Left lung (tissue), 14 donors: ENCODE measurements around the gene GOLT1A. TPM values are rescaled to one million over a fixed set of nuclear protein-coding genes. Genes with fewer than 3 reads are reported as not detected.

Source experiments
- ATAC-seq: fragments of 200-7000 bp; cut with Tn5 transposase; one replicate; pipeline ENCODE4 v1.9.1; 2020; ENCODE audit warnings: moderate library complexity
- DNase-seq, 4 donors: peaks; one replicate each; pipeline ENCODE4 v3.0.0-alpha.2; 2013 to 2020
- H3K27ac ChIP-seq, 2 donors: fragments of 200-600 bp; sonication (generic) in 1 of 2; one replicate each; pipeline versions ENCODE4 v1.5.0 to v1.8.0; 2020 to 2021
- H3K27me3 ChIP-seq, 2 donors: fragments of 200-600 bp; sonication (generic) in 1 of 2; one replicate each; pipeline versions ENCODE4 v1.5.0 to v1.8.0; 2020 to 2021
- H3K36me3 ChIP-seq, 2 donors: fragments of 200-600 bp; sonication (generic) in 1 of 2; one replicate each; pipeline versions ENCODE4 v1.5.0 to v1.8.0; 2020 to 2021
- H3K4me1 ChIP-seq, 2 donors: fragments of 200-600 bp; one replicate each; pipeline ENCODE4 v1.8.0; 2021
- H3K4me3 ChIP-seq, 2 donors: fragments of 200-600 bp; sonication (generic) in 1 of 2; one replicate each; pipeline versions ENCODE4 v1.5.0 to v1.8.0; 2020 to 2021; ENCODE audit warnings: mild to moderate bottlenecking in 1 of 2
- H3K9me3 ChIP-seq, 2 donors: fragments of 200-600 bp; sonication (generic) in 1 of 2; one replicate each; pipeline versions ENCODE4 v1.5.0 to v1.8.0; 2020 to 2021
- intact Hi-C, 2 donors: fragments of 100-400 bp; cut with DNase I; formaldehyde crosslinking; loops; one replicate each; pipeline versions ENCODE4 v1.11.2 to v1.14.2; 2022
- long read RNA-seq, 12 donors: library from polyadenylated mRNA in 2 of 12; unstranded in 2 of 12; transcript quantifications; one replicate each; pipeline ENCODE4 v2.0.0 and lab custom pipeline, GENCODE V29; 2019 to 2026
- polyA plus RNA-seq, 6 donors: library from polyadenylated mRNA; unstranded; fragments of 120-200 nt; gene quantifications; one replicate each; pipeline ENCODE4 v1.2.1, GENCODE V29; 2013; ENCODE audit not compliant: insufficient read length in 6 of 6
- total RNA-seq, 2 donors: library from RNA; stranded (reverse); fragmentation: NEBNext Ultra II Directional; extraction: Animal tissue kit (Norgen Biotek cat#: 25700); gene quantifications; one replicate each; pipeline ENCODE4 v1.2.1, GENCODE V29; 2021
- TF ChIP-seq, protein P1 (sequence below), 2 donors: fragments of 200-600 bp; sonication (generic) in 1 of 2; IDR thresholded peaks; one replicate each; pipeline versions ENCODE4 v1.5.0 to v1.8.0; 2021; ENCODE audit warnings: antibody characterized with exemption in 2 of 2
- donor health status: DM: no; HTN: yes; CAD: no.
- donor health status: DM: no; HTN: no; CAD: no.

GOLT1A gene, protein sequence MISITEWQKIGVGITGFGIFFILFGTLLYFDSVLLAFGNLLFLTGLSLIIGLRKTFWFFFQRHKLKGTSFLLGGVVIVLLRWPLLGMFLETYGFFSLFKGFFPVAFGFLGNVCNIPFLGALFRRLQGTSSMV
- total RNA-seq (10 to 100 TPM in 1 of 2 donors, 1 to 10 TPM in 1; 9.5 to 22.6 TPM), polyA plus RNA-seq (10 to 100 TPM in 1 of 6 donors, 1 to 10 TPM in 5; 4.4 to 10.2 (median 8.8) TPM)
- long read RNA-seq, donor 1, partial matches to known transcripts: 0 of 3 reads
- long read RNA-seq, donor 1, other reads (novel, unspliced or antisense): 0 of 3 reads
- long read RNA-seq, donor 2: 0 reads
- long read RNA-seq, donor 3, partial matches to known transcripts: 0 of 3 reads
- long read RNA-seq, donor 3, other reads (novel, unspliced or antisense): 0 of 3 reads
- long read RNA-seq, donor 4, transcript GOLT1A-201 (5 exons, 883 nt): major isoform, 24 of 32 reads
- long read RNA-seq, donor 4, partial matches to known transcripts: 4 of 32 reads
- long read RNA-seq, donor 4, other reads (novel, unspliced or antisense): 4 of 32 reads
- long read RNA-seq, donor 5, transcript GOLT1A-201 (5 exons, 883 nt): major isoform, 6 of 6 reads
- long read RNA-seq, donor 5, partial matches to known transcripts: 0 of 6 reads
- long read RNA-seq, donor 5, other reads (novel, unspliced or antisense): 0 of 6 reads
- long read RNA-seq, donor 6, partial matches to known transcripts: 0 of 2 reads
- long read RNA-seq, donor 6, other reads (novel, unspliced or antisense): 0 of 2 reads
- long read RNA-seq, donor 7, partial matches to known transcripts: 0 of 2 reads
- long read RNA-seq, donor 7, other reads (novel, unspliced or antisense): 0 of 2 reads
- long read RNA-seq, donor 8, partial matches to known transcripts: 0 of 3 reads
- long read RNA-seq, donor 8, other reads (novel, unspliced or antisense): 0 of 3 reads
- long read RNA-seq, donor 9: 0 reads
- long read RNA-seq, donor 10, transcript GOLT1A-201 (5 exons, 883 nt): major isoform, 14 of 21 reads
- long read RNA-seq, donor 10, partial matches to known transcripts: 3 of 21 reads
- long read RNA-seq, donor 10, other reads (novel, unspliced or antisense): 4 of 21 reads
- long read RNA-seq, donor 11, partial matches to known transcripts: 0 of 3 reads
- long read RNA-seq, donor 11, other reads (novel, unspliced or antisense): 0 of 3 reads
- long read RNA-seq, donor 12: 0 reads

DNA sequence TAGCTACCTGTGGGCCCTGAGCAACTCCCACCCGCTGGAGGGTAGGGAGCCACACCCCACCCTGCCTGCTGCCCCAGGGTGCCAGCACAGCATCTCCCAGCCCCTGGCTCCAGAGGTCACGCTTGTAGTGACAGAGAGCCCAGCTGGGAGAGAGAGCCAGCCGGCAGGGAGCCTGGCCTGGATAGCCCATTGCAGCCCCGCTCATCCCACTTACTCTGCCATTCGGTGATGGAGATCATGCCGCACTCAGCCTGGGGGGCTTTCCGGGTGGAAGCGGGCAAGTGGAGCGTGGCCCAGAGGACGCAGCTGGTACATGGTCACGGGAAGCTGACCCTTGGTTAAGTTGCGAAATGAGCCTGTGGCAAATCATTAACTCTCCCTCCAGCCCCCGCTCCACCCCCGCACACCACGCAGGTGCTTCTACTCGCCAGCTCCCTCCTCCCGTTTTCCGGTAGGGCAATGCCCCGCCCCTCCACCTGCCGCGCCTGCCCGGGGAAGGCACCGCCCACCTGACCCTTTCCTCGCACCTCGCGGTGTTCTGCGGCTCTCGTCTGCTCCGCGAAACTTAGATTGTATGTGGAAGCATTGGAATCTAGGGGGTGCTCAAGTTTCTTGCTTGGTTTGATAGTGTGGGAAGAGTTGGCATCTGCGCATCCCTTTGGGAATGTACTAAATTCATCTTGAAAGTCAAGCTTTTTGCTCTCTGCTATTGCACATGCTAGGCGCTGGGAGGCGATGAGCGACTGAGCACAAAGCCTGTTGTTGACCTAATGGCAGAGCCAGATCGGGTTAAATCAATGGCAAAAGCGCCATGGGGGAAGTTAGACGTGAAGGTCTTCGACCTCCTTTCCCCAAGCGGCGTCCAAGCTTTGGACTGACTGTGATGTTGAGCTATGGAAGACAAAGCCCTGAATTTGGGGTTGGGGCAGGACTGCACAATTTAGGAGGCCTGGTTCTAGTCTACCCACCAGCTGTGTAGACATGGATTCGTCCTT lies at the start of gene GOLT1A:
TSS of gene GOLT1A (minus strand) at position 321 of the 995 bp plus-strand sequence. CDS start at position 239, 82 bp downstream.
- H3K4me1 ChIP-seq: peaks cover 7% of the 10 kb centered on the region in 2 donors
- no peak within 1 kb of the TSS for H3K27ac ChIP-seq
- DNase-seq: peak; percentile 37 to 90 (median 76)
- peaks cover 0 to 10% of the 10 kb centered on the region in 2 donors for H3K27me3 ChIP-seq
- TF ChIP-seq, protein P1, sequence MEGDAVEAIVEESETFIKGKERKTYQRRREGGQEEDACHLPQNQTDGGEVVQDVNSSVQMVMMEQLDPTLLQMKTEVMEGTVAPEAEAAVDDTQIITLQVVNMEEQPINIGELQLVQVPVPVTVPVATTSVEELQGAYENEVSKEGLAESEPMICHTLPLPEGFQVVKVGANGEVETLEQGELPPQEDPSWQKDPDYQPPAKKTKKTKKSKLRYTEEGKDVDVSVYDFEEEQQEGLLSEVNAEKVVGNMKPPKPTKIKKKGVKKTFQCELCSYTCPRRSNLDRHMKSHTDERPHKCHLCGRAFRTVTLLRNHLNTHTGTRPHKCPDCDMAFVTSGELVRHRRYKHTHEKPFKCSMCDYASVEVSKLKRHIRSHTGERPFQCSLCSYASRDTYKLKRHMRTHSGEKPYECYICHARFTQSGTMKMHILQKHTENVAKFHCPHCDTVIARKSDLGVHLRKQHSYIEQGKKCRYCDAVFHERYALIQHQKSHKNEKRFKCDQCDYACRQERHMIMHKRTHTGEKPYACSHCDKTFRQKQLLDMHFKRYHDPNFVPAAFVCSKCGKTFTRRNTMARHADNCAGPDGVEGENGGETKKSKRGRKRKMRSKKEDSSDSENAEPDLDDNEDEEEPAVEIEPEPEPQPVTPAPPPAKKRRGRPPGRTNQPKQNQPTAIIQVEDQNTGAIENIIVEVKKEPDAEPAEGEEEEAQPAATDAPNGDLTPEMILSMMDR (IDR thresholded peaks at IDR 0.05): peak; percentile 45 to 47
- peak within 1 kb of the TSS; percentile 19 to 38 for H3K4me3 ChIP-seq
- ATAC-seq: peak; percentile 98
- H3K9me3 ChIP-seq: no peaks in the 10 kb centered on the region
- intact Hi-C loops: loop anchor here in 1 of 2 donors (5.0 kb wide), 1 partner anchor 153 kb away; no protein-coding TSS in a partner anchor
- no peaks in the 10 kb centered on the region for H3K36me3 ChIP-seq

DNA sequence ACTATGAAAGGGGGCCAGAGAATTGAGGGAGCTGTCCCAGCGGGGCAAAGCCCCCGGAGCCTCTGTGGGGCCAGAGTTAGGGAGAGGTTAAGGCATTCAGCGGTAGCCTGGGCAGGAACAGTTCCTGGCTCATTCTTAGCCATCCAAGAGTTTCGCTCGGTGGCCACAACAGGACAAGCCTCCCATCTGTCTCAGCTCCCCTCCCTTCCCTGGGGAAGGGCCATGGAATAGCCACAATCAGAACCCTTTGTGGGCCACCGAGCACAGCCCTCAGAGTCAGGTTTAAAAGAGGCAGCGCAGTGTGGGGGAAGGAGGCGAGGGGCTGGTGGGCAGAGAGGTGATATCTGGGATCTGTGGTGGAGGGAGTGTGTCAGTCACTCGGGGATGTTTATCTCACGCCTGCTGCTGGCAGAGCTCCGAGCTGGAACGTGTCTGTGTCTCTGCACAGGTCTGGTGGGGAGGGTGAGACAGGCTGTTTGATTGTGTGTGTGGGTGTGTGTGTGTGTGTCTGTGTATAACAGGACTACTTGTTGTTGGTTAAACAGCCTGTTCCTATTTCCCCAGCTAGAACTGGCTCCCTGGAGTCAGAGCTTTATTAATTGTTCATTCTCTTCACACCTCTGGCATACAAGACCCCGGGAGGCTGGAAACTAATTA lies 49.6 kb upstream of the GOLT1A start:
- Histone ChIP-seq H3K36me3 (no peaks in the 10 kb centered on the region), H3K4me3 (no peak overlapping the region), H3K27me3 (no peaks in the 10 kb centered on the region), H3K4me1 (peaks cover 0 to 5% of the 10 kb centered on the region in 2 donors), H3K9me3 (no peaks in the 10 kb centered on the region), H3K27ac (no peak overlapping the region)
- ATAC-seq: no peak
- TF ChIP-seq, protein P1 (IDR thresholded peaks at IDR 0.05): no peak
- DNase-seq: no peak
- intact Hi-C loops: no loop called here

GRCh38 chr1:204262506-204263253 lies 48.9 kb upstream of the GOLT1A start:
- no peak overlapping the region for H3K4me3 ChIP-seq
- intact Hi-C loops: no loop called here
- DNase-seq (no peak), ATAC-seq (no peak)
- H3K27me3 ChIP-seq: no peaks in the 10 kb centered on the region
- peaks cover 0 to 5% of the 10 kb centered on the region in 2 donors for H3K4me1 ChIP-seq
- TF ChIP-seq, protein P1 (IDR thresholded peaks at IDR 0.05): no peak
- no peaks in the 10 kb centered on the region for H3K36me3 ChIP-seq
- H3K27ac ChIP-seq: no peak overlapping the region
- H3K9me3 ChIP-seq: no peaks in the 10 kb centered on the region
